T-helper 2 cell (primary cell): Measurements from ENCODE around the gene SHLD3.
"Not testable (repeated sequence)": the region's sequence is repeated elsewhere in the genome, so short reads cannot be mapped to it uniquely, and the experiment has no call there.

Experiments
- DNase-seq, 5 experiments: peaks; one replicate each; pipeline versions ENCODE4 v3.0.0 to v3.0.0-alpha.2; 2012 to 2022
- total RNA-seq, 2 donors: gene quantifications; one replicate each; lab custom pipeline; 2026; lab: John Stamatoyannopoulos, UW

The SHLD3 gene, protein sequence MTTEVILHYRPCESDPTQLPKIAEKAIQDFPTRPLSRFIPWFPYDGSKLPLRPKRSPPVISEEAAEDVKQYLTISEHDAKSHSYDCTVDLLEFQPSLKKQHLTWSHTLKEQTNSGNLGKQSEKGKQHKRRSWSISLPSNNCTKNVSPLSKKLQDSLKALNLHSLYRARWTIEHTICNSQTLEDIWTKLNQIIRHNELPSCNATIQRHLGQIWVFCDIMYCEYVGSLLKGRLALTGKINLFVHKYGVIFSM
- 6.5 to 10.1 reads per million in 2 donors for total RNA-seq

DNA sequence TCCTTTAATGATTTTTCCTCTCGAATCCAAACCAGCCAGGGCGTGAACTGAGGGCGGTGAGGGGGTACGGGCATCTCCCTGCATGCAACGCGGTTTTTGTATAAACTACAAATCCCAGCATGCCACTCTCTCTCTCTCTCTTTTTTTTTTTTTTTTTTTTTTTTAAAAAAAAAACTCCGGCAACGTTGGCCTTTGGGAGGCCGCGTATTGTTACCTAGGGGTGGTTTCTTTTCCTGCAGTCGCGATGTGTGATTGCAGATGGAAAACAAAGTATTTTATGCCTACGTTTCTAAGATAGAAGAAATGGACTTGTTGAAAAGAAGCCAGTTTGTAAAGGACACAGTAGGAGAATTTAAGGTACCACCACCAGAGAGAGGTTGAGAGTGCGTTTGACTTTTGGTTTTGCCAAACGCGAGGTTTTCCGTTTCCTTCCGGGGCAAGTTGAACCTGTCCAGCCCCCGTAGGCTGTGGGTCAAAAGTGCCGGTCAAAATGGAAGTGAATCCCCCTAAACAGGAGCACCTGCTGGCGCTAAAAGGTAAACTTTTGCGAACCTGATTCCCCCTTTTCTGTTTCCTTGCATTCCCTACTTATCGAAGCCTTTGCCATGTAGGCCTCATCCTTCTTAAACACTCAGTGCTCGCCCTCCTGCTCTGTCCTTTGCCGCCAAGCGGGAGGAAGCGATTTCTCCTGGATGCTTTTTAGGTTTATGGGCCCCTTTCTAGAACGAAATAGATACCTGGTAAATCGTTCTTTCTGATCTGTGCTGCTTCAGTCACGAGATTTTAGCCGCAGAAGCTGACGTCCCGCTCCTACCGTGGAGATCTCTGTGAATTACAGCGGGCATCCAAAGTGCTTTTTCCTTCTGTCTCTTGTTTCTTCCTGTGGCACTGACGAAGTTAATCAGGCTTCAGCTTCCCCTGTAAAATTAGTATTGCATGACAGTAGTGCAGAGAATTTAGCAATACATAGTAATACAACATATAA lies at the start of gene SHLD3, which contains the start of gene TRAPPC13:
SHLD3 (plus strand) TSS at position 457 of the 985 bp plus-strand sequence. CDS start 4,561 bp downstream, outside the sequence.
TRAPPC13 (plus strand) TSS at position 457 of the 985 bp plus-strand sequence; CDS start at position 491, 34 bp downstream.
- peak; percentile 61 to 94 (median 79) for DNase-seq

DNA sequence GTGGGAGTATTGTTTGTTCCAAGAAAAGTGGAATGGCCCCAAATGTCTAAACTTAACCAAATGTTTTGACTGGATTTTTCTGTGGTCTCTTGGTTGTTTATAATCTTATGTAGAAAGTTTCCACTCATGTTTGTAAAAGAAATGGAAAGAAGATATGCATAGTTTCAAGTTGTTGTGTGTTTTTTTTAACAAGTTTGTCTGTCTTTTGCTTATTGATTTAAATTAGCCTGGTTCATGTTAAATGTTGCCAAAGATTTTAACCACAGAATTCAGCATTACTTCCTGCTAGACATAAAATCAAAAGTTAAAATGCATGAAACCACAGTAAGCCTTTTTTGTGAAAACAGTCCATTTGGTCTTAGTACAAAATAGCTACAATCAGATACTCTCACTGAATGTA lies 47.7 kb upstream of the SHLD3 start:
- DNase-seq, result peak in 1 of 5 experiments; percentile 4

DNA sequence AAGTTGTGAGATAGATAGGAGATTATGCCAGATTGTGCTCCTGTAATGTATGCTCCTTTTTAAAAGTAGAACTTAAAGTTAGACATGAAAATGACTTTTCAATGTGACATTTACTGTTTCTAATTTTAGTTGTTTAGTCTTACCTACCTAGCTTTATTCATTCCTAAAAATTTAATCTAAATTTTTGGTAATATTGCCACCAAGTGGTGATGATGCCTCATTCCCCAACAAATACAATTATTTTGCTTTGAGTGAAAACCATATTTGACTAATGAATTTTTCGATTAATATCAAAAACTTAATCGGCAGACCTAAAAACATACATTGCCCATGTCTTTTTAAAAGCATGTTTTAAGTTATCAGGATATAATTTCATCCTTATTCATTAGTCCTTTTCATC lies 36.1 kb upstream of the SHLD3 start:
- DNase-seq, result no peak

DNA sequence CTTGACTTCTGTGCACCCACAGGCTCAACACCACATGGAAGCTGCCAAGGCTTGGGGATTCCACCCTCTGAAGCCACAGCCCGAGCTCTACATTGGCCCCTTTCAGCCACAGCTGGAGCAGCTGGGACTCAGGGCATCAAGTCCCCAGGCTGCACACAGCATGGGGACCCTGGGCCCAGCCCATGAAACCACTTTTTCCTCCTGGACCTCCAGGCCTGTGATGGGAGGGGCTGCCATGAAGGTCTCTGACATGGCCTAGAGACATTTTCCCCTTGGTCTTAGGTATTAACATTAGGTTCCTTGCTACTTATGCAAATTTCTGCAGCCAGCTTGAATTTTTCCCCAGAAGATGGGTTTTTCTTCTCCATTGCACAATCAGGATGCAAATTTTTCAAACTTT lies 23.1 kb upstream of the SHLD3 start:
- not testable (repeated sequence) for DNase-seq

DNA sequence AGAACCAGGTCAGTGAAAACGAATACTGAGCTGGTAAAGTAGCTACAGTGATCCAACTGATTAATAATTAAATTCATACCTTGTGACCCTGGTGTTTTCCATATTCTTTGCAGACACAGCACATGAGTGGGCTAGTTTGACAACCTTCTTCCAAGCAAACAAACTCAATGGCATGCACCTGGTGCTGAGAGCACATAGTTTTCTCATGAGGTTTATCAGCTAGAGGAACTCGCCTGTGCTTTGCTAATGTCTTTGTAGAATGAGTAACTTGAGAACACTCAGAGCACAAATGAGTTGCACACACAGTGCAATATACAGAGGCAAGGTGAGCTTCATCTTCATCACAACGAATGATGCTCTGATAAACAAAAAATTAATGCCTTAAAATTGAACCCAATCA lies 13.3 kb upstream of the SHLD3 start:
- DNase-seq, result no peak

DNA sequence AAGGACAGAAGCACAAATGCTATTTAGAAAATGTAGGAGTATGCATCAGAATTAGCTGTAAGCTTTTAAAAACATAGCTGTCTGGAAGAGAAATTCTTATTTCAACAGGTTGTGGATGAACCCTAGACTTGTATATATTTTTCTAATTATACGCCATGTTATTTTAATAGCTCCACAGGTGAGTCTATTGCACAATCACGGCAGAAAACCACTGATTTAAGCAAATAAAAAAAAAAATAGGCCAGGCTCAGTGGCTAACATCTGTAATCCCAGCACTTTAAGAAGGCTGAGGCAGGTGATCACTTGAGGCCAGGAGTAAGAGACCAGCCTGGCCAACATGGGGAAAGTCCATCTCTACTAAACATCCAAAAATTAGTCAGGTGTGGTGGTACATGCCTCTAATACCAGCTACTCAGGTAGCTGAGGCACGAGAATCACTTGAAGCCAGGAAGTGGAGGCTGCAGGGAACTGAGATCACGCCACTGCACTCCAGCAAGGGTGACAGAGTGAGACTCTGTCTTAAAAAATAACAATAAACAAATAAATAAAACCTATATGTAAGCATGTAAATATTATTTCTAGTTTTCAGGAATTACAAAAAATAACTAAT lies 12.4 kb upstream of the SHLD3 start:
- DNase-seq, result no peak

DNA sequence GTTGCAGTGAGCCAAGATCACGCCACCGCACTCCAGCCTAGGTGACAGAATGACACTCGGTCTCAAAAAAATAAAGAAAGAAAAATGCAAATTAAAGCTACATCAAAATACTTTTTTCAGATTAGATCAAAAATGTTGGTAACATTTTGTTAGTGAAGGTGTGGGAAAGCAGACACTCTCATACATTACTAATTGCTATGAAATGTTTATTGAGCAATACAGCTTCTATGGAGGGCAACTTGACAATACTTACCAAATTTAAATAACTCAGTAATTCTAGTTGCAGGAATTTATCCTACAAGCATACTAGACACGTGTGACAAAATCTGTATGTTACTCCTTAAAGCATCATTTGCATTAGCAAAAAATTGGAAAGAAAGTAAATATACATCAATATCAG lies 4.8 kb upstream of the SHLD3 start:
- no peak for DNase-seq

DNA sequence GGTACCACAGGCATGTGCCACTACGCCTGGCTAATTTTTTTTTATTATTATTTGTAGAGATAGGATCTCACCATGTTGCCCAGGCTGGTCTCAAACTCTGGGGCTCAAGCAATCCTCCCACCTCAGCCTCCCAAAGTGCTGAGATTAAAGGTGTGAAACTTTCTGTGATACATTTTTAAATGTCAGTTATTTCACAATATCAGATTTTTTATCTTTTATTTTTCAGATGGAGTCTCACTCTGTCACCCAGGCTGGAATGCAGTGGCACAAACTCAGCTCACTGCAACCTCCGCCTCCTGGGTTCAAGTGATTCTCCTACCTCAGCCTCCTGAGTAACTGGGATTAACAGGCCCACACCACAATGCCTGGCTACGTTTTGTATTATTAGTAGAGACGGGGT lies 2.9 kb upstream of the SHLD3 start:
- not testable (repeated sequence) for DNase-seq

DNA sequence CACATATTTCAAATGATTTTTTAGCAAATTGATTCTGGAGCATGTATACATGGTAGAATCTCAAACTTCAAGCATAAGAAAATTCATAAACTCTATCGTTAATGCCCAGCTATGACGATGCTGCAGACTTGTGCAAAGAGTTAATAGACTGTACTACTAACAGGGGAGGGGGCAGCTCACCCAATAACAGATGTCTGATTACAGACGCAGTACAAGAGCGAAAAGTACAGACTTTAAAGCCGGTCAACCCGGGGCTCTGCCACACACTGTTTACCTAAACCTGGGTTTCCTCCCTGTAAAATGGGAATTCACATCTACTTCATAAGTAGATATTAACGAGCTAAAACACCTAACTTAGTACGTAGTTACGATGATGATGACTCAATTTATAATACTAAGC lies 1.3 kb upstream of the SHLD3 start:
- peak in 1 of 5 experiments; percentile 8 for DNase-seq

DNA sequence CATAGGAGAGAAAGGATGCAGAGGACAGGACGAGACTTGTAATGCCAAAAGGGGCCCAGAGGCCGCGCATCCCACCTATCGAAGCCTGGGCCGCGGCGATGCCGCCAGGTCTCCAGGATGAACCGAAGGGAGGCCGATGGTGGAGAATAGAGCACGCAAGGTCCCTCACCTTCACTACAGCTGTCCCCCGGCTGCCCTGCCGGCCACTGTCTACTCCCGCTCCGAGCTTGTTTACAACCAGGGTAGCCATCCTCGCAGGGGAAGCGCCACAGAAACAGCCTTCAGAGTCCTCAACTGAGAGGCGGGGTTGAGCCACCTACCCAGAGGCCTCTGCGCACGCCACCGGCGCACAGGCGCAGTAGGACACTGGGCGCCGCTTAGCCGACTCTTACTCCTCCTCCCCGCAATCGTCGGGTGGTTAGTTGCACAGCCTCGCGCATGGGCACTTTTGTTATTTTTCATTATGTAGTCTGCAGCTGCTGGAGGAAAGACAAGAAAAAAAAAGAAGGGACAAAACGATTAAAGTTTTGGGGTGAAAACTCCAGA lies 729 bp upstream of the SHLD3 start, which contains the start of gene TRIM23:
TRIM23 (minus strand) TSS at position 309 of the 546 bp plus-strand sequence; CDS start at position 250, 59 bp downstream.
- peak; percentile 79 to 97 (median 88) for DNase-seq

DNA sequence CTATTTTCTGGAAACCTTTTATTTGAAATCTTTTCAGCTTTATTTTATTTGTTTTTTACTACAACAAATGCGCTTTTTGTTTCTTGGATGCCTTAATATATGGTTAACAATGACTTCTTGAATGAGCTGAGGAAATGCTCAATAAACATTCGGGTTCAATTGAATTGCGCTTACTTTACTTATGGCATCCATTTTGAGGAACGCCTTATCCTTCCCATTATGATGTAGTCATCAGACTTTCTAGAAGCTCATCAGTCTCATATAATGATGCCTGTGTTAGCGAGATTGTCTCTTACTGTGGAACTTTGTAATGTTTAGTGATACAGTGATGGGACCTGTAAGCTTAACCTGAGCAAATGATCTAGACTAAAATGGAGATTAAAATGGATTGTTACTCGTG lies 916 bp downstream of the SHLD3 start:
- DNase-seq, result peak in 1 of 5 experiments; percentile 5

DNA sequence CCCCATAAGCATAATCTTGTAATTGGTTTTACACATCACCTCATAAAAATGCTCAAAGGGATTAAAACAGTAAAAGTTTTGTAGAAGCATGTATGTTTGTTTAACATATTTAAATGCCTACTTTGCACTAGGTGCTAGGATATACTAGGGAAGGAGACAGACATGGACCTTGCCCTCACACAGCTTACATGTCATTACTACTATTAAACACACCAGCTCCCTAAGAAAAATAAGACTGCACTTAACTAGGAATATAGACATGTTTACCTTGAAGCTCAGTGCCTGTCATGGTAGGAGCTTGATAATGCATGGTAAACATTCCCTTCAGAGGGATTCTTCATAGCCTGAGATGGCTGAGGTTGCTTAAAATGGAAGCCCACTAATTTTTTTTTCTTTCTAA lies 6.2 kb downstream of the SHLD3 start:
- no peak for DNase-seq

DNA sequence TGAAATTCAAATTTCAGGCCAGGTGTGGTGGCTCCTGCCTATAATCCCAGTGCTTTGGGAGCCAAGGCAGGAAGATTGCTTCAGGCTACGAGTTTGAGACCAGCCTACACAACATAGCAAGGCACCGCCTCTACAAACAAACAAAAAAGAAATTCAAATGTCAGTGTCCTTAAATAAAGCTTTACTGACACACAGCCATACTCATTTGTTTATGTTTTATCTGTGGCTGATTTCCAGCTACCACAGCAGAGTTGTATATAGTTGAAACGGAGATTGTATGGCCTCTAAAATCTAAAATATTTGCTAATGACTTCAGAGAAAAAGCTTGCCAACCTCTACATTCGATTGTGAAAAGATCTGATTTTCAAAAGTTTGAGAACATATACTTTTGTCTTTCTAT lies 15.4 kb downstream of the SHLD3 start:
- DNase-seq, result no peak

DNA sequence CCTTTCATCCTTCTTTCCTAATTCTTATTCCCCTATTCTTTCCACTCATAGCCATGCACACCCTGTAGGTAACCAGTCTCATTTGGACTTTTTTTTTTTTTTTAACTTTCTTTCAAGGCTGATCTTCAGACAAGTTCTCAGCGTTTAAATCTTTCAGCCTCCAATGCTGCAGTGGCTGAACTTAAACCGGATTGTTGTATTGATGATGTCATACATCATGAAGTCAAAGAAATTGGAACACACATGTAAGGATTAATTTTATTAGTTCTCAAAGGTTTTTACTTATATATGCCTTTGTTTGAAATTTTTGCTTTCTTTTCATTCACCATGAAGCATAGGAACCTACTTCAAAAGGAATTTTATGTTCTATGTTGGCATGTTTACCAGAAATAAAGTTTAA lies 22.1 kb downstream of the SHLD3 start:
- DNase-seq, result no peak

DNA sequence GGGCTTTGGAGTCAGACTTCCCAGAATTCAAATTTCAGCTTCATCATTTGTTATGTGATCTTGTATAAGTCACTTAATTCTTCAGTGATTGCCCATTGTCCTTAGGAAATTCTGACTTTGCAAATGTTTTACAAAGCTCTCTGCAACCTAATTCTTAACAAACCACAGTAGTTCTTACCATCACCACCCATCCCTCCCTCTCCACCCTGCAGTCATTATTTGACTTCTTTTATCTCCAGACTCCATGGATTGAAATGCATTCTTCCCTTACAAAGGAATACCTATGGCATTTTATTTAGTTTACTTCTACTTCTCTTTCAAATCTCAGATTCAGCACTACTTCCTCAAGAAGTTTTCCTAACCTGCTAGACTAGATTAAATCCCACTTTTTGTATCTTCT lies 23.1 kb downstream of the SHLD3 start:
- DNase-seq, result no peak

DNA sequence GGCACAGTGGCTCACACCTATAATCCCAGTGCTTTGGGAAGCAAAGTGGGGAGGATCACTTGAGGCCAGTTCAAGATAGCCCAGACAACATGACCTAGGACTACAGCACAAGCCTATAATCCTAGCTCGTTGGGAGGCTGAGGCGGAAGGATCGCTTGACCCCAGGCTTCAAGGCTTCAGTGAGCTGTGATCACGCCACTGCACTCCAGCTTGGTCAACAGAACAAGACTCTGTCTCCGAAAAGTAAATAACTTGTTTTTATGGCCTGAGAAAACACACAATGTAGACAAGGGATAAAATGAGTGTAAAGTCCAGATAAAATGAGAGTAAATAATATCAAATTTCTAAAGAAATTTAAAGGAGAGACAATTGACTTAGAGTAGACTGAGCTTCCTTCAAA lies 26.3 kb downstream of the SHLD3 start:
- DNase-seq, result no peak

DNA sequence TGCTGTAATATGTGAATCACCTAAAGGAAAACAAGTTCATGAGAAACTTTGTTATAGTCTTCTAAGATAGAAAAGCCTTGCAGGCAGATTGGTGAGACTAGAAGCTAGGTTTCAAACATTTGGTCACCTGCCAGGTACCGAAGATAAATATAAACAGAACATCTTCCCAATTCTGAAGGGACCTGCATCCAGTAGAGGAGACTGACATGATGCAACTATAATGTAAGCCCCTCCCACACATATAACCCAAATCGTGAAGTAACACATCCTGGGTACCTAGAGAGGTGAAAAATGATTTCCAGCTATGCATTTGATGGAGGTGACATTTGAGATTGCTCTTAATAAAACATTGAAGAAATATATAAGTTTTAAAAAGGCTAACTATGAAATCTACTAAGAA lies 29.9 kb downstream of the SHLD3 start:
- DNase-seq, result no peak

DNA sequence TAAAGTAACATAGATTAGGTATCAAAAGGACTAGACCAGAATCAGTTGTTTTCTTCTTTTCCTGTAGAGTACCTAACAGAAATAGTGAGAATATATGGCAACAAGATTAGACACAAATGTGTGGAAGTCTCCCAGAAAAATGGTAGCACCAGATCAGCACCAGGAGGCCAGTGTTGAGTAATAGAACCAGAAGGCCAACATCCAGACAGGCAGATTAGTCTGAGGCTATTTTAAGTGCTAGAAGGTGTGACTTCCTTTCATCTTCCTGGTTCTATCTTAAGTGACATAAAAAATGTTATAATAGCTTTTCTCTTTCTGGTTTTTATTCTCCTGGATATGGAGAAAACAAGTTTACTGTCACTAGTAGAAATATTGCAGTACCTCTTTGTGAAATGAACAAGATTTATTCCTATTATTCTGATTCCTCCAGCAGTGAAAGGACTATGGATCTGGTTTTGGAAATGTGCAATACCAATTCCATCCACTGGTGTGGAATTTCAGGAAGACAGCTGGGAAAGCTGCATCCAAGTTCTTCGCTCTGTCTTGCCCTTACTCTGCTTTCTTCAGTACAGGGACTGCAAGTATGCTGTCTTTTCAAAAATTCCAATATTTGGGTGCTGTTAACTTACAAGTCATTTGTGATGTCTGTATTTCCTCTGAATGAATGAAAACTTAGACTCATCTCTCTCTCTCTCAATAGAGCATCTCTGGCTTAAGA lies 39.1 kb downstream of the SHLD3 start:
- DNase-seq, result no peak

DNA sequence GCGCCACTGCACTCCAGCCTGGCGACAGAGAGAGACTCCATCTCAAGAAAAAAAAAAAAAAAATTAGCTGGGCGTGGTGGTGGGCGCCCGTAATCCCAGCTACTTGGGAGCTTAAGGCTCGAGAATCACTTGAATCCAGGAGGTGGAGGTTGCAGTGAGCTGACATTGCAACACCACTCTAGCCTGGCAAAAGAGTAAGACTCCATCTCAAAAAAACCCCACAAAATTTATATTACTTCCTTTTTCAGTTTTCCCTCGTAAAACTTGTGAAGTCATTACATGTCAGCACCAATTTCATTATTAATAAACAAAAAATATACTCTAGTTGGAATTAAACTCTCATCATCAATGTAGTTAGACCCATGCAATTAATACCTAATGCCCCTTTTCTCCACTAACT lies 43.9 kb downstream of the SHLD3 start:
- DNase-seq, result no peak

DNA sequence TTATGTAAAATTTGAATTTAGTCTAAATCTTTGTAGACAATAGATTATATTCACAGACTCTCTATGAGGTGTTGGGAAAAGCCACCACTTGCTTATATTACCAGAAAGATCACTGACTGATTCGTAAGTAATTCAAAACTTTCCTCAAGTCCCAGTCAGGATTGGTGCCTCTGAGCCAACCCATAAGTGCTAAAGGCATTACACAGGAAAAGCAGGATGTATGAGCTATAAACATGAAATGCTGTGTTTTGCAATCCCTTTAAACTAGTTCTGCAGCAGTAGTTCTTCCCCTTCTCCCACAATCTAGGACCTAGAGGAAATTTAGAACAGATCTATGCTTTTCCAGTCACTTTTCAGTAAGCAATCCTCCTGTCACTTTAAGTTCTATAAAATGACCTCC lies 48.0 kb downstream of the SHLD3 start:
- no peak for DNase-seq

DNA sequence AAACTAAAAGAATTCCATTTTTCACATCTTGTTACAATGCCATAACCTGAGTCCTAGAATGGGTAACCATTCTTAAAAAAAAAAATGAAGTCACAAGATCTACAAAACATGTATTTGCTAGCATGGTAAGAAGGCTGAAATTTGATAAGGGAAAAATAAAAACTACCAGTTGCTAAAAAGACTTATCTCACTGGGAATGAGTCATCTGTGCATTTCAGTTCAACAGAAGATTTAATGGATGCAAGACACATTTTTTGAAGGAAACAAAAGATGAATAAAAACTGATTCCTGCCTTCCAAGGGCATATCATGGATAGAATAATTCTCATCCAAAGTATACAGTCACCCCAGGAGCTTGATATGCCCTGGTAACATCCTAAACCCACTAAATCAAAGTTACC lies 49.9 kb downstream of the SHLD3 start:
- DNase-seq, result no peak

DNA sequence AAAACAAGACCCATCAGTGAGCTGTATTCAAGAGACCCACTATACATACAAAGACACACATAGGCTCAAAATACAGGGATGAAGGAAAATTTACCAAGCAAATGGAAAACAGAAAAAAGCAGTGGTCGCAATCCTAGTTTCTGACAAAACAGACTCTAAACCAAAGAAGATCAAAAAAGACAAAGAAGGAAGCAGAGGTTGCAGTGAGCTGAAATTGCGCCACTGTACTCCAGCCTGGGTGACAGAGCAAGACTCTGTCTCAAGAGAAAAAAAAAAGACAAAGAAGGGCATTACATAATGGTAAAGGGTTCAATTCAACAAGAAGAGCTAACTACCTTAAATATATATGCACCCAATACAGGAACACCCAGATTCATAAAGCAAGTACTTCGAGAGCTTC lies 51.2 kb downstream of the SHLD3 start:
- DNase-seq, result not testable (repeated sequence)
